GM19324 (cell line): ENCODE data around the gene RPS2.
"Not testable (repeated sequence)": the region's sequence is repeated elsewhere in the genome, so short reads cannot be mapped to it uniquely, and the experiment has no call there.

Experiments
- ATAC-seq: cut with Tn5 transposase; IDR thresholded peaks from one replicate; pipeline ENCODE4 v1.9.1; 2021; ENCODE audit warnings: mild to moderate bottlenecking, moderate library complexity; ENCODE audit not compliant: unreplicated experiment, low FRiP score

The RPS2 gene

GRCh38 chr16:1964506-1965395 lies at the start of gene RPS2:
TSS of gene RPS2 (minus strand) at chr16:1964826. CDS start at chr16:1964625, 201 bp downstream.
- ATAC-seq, result peak; percentile 88

- no peak for ATAC-seq
Observed at GRCh38 chr16:2013527-2013926, 48.9 kb upstream of the RPS2 start.

- ATAC-seq, result not testable (repeated sequence)
Observed at GRCh38 chr16:2011726-2012125, 47.1 kb upstream of the RPS2 start.

GRCh38 chr16:2009791-2010510 lies 45.3 kb upstream of the RPS2 start, which contains the start of gene ZNF598:
TSS of gene ZNF598 (minus strand) at chr16:2009821.
- peak; percentile 84 for ATAC-seq

- ATAC-seq, result peak; percentile 41
Observed at GRCh38 chr16:2009164-2009711, 44.6 kb upstream of the RPS2 start.

GRCh38 chr16:2008631-2009163 lies 44.1 kb upstream of the RPS2 start:
- no peak for ATAC-seq

- ATAC-seq, result no peak
Observed at GRCh38 chr16:2008009-2008526, 43.4 kb upstream of the RPS2 start.

GRCh38 chr16:2007081-2007836 lies 42.6 kb upstream of the RPS2 start:
- ATAC-seq, result no peak

GRCh38 chr16:2006317-2006716 lies 41.7 kb upstream of the RPS2 start:
- no peak for ATAC-seq

- no peak for ATAC-seq
Observed at GRCh38 chr16:2005646-2006045, 41.0 kb upstream of the RPS2 start.

GRCh38 chr16:2004795-2005517 lies 40.3 kb upstream of the RPS2 start:
- ATAC-seq, result no peak

- peak; percentile 37 for ATAC-seq
Observed at GRCh38 chr16:2003827-2004641, 39.4 kb upstream of the RPS2 start.

- no peak for ATAC-seq
Observed at GRCh38 chr16:2003231-2003826, 38.7 kb upstream of the RPS2 start.

GRCh38 chr16:2002406-2003230 lies 38.0 kb upstream of the RPS2 start:
- ATAC-seq, result no peak

GRCh38 chr16:2001456-2002355 lies 37.1 kb upstream of the RPS2 start:
- ATAC-seq, result no peak

GRCh38 chr16:2001035-2001434 lies 36.4 kb upstream of the RPS2 start:
- ATAC-seq, result no peak
